ENCODE results near the gene GLT6D1.

- TF ChIP-seq, protein P1, sequence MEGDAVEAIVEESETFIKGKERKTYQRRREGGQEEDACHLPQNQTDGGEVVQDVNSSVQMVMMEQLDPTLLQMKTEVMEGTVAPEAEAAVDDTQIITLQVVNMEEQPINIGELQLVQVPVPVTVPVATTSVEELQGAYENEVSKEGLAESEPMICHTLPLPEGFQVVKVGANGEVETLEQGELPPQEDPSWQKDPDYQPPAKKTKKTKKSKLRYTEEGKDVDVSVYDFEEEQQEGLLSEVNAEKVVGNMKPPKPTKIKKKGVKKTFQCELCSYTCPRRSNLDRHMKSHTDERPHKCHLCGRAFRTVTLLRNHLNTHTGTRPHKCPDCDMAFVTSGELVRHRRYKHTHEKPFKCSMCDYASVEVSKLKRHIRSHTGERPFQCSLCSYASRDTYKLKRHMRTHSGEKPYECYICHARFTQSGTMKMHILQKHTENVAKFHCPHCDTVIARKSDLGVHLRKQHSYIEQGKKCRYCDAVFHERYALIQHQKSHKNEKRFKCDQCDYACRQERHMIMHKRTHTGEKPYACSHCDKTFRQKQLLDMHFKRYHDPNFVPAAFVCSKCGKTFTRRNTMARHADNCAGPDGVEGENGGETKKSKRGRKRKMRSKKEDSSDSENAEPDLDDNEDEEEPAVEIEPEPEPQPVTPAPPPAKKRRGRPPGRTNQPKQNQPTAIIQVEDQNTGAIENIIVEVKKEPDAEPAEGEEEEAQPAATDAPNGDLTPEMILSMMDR (IDR thresholded peaks at IDR 0.05): no peak
- no peak for TF ChIP-seq POLR2A (IDR thresholded peaks at IDR 0.05)
Measured at GRCh38 chr9:135612437-135612836, 26.9 kb downstream of the GLT6D1 start.
